HUES6 (cell line): ENCODE results near the gene ADCYAP1R1.

Source experiments
- H3K27ac ChIP-seq: 2 replicates; pipeline ENCODE4 v1.7.0; 2013; ENCODE audit warnings: low read depth, mild to moderate bottlenecking, low read length, inconsistent platforms
- H3K27me3 ChIP-seq: 2 replicates; pipeline ENCODE4 v1.6.1; 2013; ENCODE audit warnings: low read length; ENCODE audit not compliant: control insufficient read depth, insufficient read depth
- H3K36me3 ChIP-seq: 2 replicates; pipeline ENCODE4 v1.6.1; 2013; ENCODE audit warnings: low read length; ENCODE audit not compliant: control insufficient read depth, insufficient read depth
- H3K4me1 ChIP-seq: 2 replicates; pipeline ENCODE4 v1.6.1; 2013; ENCODE audit warnings: low read length; ENCODE audit not compliant: control insufficient read depth, insufficient read depth
- H3K4me3 ChIP-seq: 2 replicates; pipeline ENCODE4 v1.5.1; 2013; ENCODE audit warnings: low read depth, low read length
- H3K9ac ChIP-seq: one replicate; pipeline ENCODE4 v1.6.1; 2013; ENCODE audit warnings: mild to moderate bottlenecking, low read length
- H3K9me3 ChIP-seq: 2 replicates; pipeline ENCODE4 v1.6.1; 2013; ENCODE audit warnings: low read depth, low read length; ENCODE audit not compliant: control insufficient read depth, insufficient read depth

ADCYAP1R1 gene

DNA sequence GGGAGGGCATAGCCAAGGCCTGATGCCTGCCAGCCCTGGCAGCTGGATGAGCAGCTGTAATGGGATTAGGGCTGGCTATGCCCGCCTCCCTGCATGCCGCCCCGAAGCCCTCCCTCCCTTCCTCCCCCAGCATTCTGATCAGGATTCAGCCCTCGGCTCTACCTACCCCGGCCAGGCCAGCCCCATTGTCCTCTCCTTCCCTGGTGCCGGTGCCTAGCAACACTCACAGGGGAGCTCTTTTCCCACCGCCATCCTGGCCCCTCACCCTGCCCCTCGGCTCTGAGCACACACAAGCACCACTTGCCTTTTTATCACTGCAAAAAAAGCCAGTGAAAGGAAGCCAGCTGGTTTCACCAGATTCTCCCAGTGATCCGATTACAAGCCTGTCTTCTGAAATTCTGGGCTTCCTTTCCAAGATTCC is 9.0 kb upstream of the ADCYAP1R1 start:
- Histone ChIP-seq H3K27ac (no peak overlapping the region), H3K36me3 (no peaks in the 10 kb centered on the region), H3K9ac (no peak overlapping the region), H3K9me3 (no peaks in the 10 kb centered on the region), H3K4me3 (no peak overlapping the region), H3K27me3 (peaks cover 13% of the 10 kb centered on the region), H3K4me1 (peaks cover 18% of the 10 kb centered on the region)

DNA sequence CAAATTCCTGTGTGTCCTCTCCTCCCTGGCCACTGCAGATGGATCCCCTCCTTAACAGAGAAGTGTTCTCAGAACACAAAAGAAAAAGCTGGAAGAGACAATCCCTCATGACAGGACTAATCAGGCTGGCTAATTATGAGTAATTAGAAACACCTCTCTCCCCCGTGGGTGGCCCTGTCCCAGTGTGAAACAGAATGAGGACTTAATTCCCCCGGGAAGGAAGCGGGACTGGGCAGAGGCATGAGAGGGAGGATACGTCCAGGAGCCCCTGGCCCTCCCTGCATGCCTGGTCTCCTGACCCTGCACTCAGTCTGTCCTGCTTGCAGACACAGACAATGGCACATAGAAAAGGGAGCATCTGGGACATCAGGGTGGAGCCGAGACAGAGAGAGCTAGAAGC is 7.6 kb upstream of the ADCYAP1R1 start:
- peaks cover 16% of the 10 kb centered on the region for H3K27me3 ChIP-seq
- H3K4me3 ChIP-seq, result no peak overlapping the region
- no peaks in the 10 kb centered on the region for H3K9me3 ChIP-seq
- peaks cover 18% of the 10 kb centered on the region for H3K4me1 ChIP-seq
- H3K9ac ChIP-seq, result no peak overlapping the region
- H3K36me3 ChIP-seq, result no peaks in the 10 kb centered on the region
- no peak overlapping the region for H3K27ac ChIP-seq

DNA sequence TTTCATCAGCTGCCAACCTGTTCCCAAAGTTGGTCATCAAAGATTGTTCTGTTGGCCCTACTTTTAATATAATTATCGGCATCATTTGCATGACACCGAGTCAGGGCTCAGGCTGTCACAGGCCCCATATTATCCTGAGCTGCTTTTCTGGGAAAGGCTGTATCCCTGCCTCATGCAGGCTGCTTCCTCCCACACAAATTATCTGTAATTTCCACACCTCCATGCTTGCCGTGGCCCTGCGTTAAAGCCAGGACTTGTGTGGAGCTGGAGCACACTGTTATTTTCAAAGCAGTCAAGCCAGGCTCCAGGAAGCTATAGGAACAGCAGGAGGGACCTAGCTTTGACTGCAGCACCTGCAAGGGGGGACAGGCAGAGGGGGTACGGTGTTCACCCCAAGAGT is 5.4 kb upstream of the ADCYAP1R1 start:
- no peak overlapping the region for H3K9ac ChIP-seq
- no peaks in the 10 kb centered on the region for H3K9me3 ChIP-seq
- no peak overlapping the region for H3K4me3 ChIP-seq
- peaks cover 31% of the 10 kb centered on the region for H3K27me3 ChIP-seq
- no peak overlapping the region for H3K27ac ChIP-seq
- H3K36me3 ChIP-seq, result no peaks in the 10 kb centered on the region
- peaks cover 20% of the 10 kb centered on the region for H3K4me1 ChIP-seq

DNA sequence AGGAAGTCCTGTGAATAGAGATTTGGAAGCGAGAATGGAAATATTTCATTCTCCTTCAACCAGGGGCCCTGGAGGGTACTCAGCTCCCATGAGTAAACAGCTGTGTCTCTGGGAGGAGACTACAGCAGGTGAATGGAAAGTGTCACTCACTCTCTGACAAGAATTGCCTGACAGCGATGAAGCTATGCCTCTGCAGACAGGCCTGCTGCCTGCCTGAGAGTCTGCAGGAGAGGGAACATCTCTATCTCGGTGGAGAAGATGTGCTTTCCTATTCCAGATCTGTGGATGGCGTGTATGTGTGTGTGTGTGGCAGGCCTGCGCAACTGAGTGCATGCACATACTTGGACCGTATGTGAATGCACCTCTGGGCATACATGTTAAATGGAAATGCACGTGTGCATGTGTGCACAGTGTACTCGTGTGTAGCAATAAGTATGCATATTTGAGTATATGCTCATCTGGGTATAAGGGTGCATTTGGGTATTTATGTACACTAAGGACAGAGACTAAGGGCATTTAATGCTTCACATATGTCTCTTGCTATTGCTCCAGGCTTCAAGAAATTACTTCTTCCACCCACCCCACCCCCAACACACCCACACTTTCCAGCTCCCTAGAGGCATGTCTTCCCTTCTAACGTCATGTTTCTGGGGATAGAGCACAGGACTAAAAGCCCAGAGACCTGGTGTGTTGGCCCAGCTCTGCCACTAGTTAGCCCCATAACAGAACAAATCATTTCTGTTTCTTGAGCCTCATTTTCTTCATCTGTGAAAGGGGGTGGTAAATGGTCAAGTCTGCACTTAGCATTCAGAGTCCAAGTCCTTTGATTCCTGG is 4.6 kb upstream of the ADCYAP1R1 start:
- Histone ChIP-seq H3K36me3 (no peaks in the 10 kb centered on the region), H3K9me3 (no peaks in the 10 kb centered on the region), H3K9ac (no peak overlapping the region), H3K27ac (no peak overlapping the region), H3K27me3 (peaks cover 30% of the 10 kb centered on the region), H3K4me1 (peaks cover 21% of the 10 kb centered on the region), H3K4me3 (no peak overlapping the region)

DNA sequence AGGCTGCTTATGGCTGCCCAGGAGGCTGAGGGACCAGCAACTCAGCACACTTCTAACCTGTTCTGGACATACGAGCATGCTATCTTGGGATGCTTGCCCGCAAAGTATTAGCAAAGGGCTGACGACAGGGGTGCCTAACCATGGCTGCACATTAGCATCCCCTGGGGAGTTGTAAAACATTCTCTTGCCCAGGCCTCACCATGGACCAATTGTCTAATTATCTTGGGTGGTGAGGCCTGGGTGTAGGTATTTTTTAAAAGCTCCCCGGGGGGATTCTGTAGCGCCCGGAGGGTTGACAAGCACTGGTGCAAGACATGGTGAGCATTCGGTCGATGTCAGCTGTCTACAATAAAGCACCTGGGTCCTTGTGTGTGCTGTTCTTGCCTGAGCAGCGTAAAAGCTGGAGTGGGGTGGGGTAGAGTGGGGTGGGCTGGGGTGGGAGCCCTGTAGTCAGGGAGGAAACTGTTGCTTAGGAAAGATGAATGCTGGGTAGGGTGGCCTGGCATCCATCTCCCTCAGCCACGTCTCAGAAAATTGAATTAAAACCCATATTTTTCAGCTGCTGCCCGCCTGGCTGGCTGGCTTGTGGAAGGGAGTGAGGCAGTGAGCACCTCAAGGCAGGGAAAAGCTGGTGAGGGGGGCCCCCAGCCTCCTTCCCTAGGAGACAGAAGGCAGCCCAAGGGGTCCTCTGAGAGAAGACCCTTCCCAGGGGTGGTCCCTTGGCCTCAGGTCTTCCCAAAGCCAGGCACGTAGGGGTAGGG is 2.9 kb upstream of the ADCYAP1R1 start:
- H3K4me1 ChIP-seq, result peaks cover 17% of the 10 kb centered on the region
- no peak overlapping the region for H3K9ac ChIP-seq
- no peaks in the 10 kb centered on the region for H3K36me3 ChIP-seq
- H3K4me3 ChIP-seq, result no peak overlapping the region
- H3K27me3 ChIP-seq, result peaks cover 46% of the 10 kb centered on the region
- H3K9me3 ChIP-seq, result no peaks in the 10 kb centered on the region
- no peak overlapping the region for H3K27ac ChIP-seq

DNA sequence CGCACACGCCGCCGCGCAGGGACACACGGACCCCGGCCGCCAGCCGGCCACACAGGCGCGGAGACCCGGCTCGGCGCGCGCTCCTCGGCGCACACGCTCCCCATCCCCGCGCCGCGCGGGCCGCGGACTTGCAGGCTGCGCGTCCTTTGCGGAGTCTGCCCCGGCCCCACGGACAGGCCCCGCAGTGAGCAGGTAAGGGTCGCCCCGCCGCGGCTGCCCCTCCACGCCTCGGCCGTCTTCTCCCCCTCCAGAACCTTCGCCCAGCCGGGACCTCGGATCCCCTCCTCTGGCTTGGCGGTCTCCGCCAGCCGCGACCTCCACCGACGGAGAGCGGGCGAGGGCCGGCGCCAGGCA is 356 bp downstream of the ADCYAP1R1 start:
- peak overlapping the region; percentile 39 for H3K9ac ChIP-seq
- H3K9me3 ChIP-seq, result no peaks in the 10 kb centered on the region
- H3K36me3 ChIP-seq, result no peaks in the 10 kb centered on the region
- H3K27ac ChIP-seq, result no peak overlapping the region
- H3K27me3 ChIP-seq, result peaks cover 56% of the 10 kb centered on the region
- peak overlapping the region; percentile 78 for H3K4me3 ChIP-seq
- H3K4me1 ChIP-seq, result peaks cover 19% of the 10 kb centered on the region

DNA sequence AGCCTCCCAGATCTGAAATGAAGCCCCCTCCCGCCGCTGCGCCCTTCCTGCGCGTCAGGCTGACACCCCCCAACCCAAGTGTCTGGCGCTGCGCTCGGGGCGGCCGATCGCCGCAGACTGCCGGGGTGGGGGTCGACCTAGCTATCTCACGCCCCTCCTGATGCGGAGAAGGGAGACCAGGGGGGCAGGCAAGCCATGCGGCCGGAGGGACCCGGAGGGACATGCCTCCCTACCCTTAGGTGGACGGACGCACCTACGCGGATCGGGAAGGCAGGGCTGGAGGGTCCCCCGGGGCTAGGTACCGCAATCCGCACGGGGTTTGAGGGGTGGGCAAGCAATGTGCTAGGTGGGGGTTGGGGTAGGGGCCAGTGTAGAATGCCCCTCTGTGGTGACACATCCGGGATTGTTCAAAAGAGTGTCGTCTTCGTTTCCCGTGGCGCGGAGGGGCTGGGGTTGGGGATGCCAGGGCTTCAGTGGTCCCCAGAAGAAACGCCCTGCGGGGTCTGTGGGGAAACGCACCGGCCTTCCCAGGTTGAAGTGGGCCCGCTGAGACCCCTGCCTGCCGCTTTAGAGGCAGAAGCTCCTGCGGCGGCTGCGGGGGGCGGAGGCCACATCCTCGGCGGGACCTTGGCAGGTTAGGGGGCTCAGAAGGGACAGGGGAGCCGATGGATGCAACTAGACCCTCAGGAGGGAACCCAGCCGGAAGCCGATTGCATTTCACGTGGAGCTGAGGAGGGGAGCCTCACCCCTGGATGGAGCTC is 913 bp downstream of the ADCYAP1R1 start:
- Histone ChIP-seq H3K9ac (peak overlapping the region; percentile 39), H3K9me3 (no peaks in the 10 kb centered on the region), H3K27me3 (peaks cover 56% of the 10 kb centered on the region), H3K4me3 (peak overlapping the region; percentile 78), H3K4me1 (peaks cover 19% of the 10 kb centered on the region), H3K36me3 (no peaks in the 10 kb centered on the region), H3K27ac (no peak overlapping the region)

DNA sequence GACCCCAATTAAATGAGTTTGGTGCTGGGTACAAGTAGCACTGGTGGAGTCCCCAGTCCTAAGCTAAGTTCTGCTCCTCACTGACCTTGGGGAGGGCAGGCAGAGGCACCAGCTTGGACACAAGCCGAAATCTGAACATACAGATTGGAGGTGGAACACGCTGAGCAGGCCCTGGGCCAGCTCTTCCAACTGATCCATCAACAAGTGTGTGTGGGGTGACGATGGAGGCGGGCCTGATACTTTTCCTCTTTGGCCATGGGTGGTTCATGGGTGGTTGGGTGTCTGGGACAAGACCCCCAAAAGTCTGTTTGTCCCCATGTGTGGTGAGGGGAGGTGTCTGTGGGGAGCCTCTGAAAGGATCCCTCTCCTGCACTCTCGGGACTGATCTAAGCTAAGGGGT is 1.9 kb downstream of the ADCYAP1R1 start:
- Histone ChIP-seq H3K9me3 (no peaks in the 10 kb centered on the region), H3K9ac (no peak overlapping the region), H3K4me3 (no peak overlapping the region), H3K36me3 (no peaks in the 10 kb centered on the region), H3K4me1 (peaks cover 19% of the 10 kb centered on the region), H3K27me3 (peaks cover 53% of the 10 kb centered on the region), H3K27ac (no peak overlapping the region)

DNA sequence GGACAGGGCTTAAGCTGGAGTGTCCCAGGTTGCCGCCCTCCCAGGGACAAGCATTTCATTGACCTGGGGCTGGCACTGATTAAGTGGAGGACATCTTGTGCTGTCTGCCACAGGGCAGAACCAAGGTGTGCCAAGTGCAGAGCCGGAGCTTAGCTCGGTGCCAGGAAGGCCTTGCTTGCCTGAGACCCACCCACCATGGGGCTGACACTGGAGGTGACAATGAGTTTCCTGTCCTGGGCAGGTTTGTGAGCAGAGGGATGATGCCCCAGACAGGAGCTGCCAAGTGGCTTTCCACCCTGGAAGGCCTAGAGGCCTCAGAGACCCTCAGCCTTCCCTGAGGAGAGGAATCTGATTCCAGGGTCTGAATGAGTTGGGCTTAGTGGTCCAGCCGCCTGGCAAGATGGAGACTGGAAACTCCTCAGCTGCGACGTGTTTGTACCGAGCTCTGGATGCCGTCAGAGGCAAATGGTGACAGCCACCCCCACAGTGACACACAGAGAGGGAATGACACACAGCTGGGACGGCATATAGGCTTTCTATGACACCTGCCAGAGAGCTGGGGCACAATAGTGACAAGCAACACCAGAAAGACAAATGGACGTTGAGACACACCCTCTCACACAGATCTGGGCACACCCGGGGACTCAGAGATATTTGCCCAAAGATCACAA is 2.6 kb downstream of the ADCYAP1R1 start:
- no peaks in the 10 kb centered on the region for H3K9me3 ChIP-seq
- no peaks in the 10 kb centered on the region for H3K36me3 ChIP-seq
- H3K9ac ChIP-seq, result no peak overlapping the region
- H3K27me3 ChIP-seq, result peaks cover 50% of the 10 kb centered on the region
- no peak overlapping the region for H3K4me3 ChIP-seq
- peaks cover 19% of the 10 kb centered on the region for H3K4me1 ChIP-seq
- H3K27ac ChIP-seq, result no peak overlapping the region

DNA sequence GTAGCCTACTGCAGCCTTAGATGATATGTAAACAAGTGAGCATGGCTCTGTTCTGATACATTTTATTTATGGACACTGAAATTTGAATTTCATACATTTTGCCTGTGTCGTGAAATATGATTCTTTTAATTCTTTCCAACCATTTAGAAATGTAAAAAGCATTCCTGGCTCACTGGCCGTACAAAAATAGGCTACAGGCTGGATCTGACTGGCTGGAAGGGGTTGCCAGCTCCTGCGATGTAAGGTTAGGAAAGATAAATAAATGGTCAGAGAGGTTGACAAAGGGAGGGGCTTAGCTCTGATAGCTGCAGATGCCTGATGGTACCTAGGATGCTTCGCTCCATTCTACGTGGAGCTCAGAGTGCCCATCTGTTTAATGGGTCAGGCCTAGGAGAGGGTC is 3.4 kb downstream of the ADCYAP1R1 start:
- no peak overlapping the region for H3K9ac ChIP-seq
- H3K4me3 ChIP-seq, result no peak overlapping the region
- no peak overlapping the region for H3K27ac ChIP-seq
- H3K9me3 ChIP-seq, result no peaks in the 10 kb centered on the region
- peaks cover 19% of the 10 kb centered on the region for H3K4me1 ChIP-seq
- H3K27me3 ChIP-seq, result peaks cover 43% of the 10 kb centered on the region
- no peaks in the 10 kb centered on the region for H3K36me3 ChIP-seq
